H1 (cell line): ENCODE results near the gene TXLNG. TPM values are rescaled to one million over a fixed set of nuclear protein-coding genes. Genes with fewer than 3 reads are reported as not detected.
A peak's percentile ranks its signal among the peaks of the same experiment; 100 is the strongest.

Experiments
- CTCF ChIA-PET: fragments of 300-600 bp; sonication (Branson Sonifier 250); formaldehyde crosslinking; loops from one replicate; lab custom pipeline; 2021; ENCODE audit not compliant: partially characterized antibody; lab: Charles Lee
- POLR2A ChIA-PET: fragments of 300-600 bp; sonication (Branson Sonifier 250); formaldehyde crosslinking; loops from one replicate; lab custom pipeline; 2021; ENCODE audit warnings: inconsistent platforms; ENCODE audit not compliant: partially characterized antibody; lab: Charles Lee
- DNase-seq, 2 experiments: peaks; one replicate each; pipeline versions ENCODE4 v3.0.0 to v3.0.0-alpha.2; 2010 to 2022; ENCODE audit warnings: low spot score in 2 of 2, low read depth in 1 of 2, mixed read lengths in 1 of 2
- FAIRE-seq: peaks from 2 replicates; lab custom pipeline; 2011; peaks lifted over from hg19 to GRCh38; lab: Jason Lieb, UNC
- H2AFZ ChIP-seq: 2 replicates; pipeline ENCODE4 v1.8.1; 2012; ENCODE audit warnings: low read length, inconsistent platforms
- H2AK5ac ChIP-seq: 2 replicates; pipeline ENCODE4 v1.6.1; 2013; ENCODE audit warnings: low read depth, low read length
- H2BK120ac ChIP-seq: replicated peaks from 2 replicates; pipeline ENCODE3; 2013; ENCODE audit warnings: low read depth, low read length, inconsistent platforms
- H2BK12ac ChIP-seq: 2 replicates; pipeline ENCODE4 v1.6.1; 2013; ENCODE audit warnings: low read depth, low read length
- H2BK15ac ChIP-seq: 2 replicates; pipeline ENCODE4 v1.6.1; 2013; ENCODE audit warnings: low read length
- H2BK20ac ChIP-seq: 2 replicates; pipeline ENCODE4 v1.6.1; 2013; ENCODE audit warnings: low read length
- H2BK5ac ChIP-seq: 2 replicates; pipeline ENCODE4 v1.6.1; 2013; ENCODE audit warnings: low read depth, low read length
- H3K14ac ChIP-seq: 2 replicates; pipeline ENCODE4 v1.6.1; 2013; ENCODE audit warnings: inconsistent platforms; ENCODE audit not compliant: insufficient read length
- H3K18ac ChIP-seq: 2 replicates; pipeline ENCODE4 v1.6.1; 2013; ENCODE audit warnings: low read length; ENCODE audit errors: extremely low read depth
- H3K23ac ChIP-seq: 2 replicates; pipeline ENCODE4 v1.6.1; 2013; ENCODE audit warnings: inconsistent platforms; ENCODE audit not compliant: insufficient read length
- H3K23me2 ChIP-seq: 2 replicates; pipeline ENCODE4 v1.6.1; 2013; ENCODE audit warnings: low read depth, low read length
- H3K27ac ChIP-seq: 2 replicates; pipeline ENCODE4 v1.6.1; 2011; ENCODE audit warnings: low read depth, low read length, inconsistent platforms
- H3K27me3 ChIP-seq, 4 experiments: replicated peaks in 1 of 4; 1 replicate in 1 of 4; 2 replicates in 3 of 4; pipeline versions ENCODE4 v1.6.1 to v1.8.1; 2011 to 2013; ENCODE audit warnings: low read length in 3 of 4, mild to moderate bottlenecking in 3 of 4, inconsistent platforms in 2 of 4, mixed read lengths in 2 of 4, moderate library complexity in 1 of 4; ENCODE audit not compliant: control insufficient read depth in 3 of 4, insufficient read depth in 3 of 4; ENCODE audit errors: extremely low read depth in 1 of 4
- H3K36me3 ChIP-seq, 4 experiments: 2 replicates each; pipeline versions ENCODE4 v1.6.1 to v1.8.1; 2011 to 2013; ENCODE audit warnings: mild to moderate bottlenecking in 4 of 4, low read length in 3 of 4, moderate library complexity in 2 of 4, control low read depth in 1 of 4, inconsistent platforms in 1 of 4; ENCODE audit not compliant: insufficient read depth in 4 of 4, control insufficient read depth in 2 of 4
- H3K4ac ChIP-seq: replicated peaks from 2 replicates; pipeline ENCODE3; 2013; ENCODE audit warnings: low read length, low read depth, mixed read lengths, inconsistent platforms; ENCODE audit not compliant: insufficient read length
- H3K4me1 ChIP-seq, 4 experiments: replicated peaks in 1 of 4; 1 replicate in 1 of 4; 2 replicates in 3 of 4; pipeline versions ENCODE4 v1.6.1 to v1.8.1; 2011 to 2013; ENCODE audit warnings: low read length in 3 of 4, inconsistent platforms in 2 of 4, mixed read lengths in 1 of 4; ENCODE audit not compliant: insufficient read depth in 4 of 4, control insufficient read depth in 3 of 4
- H3K4me2 ChIP-seq, 2 experiments: 2 replicates each; pipeline versions ENCODE4 v1.6.1 to v1.8.1; 2011 to 2013; ENCODE audit warnings: low read depth in 2 of 2, low read length in 2 of 2, control low read depth in 1 of 2, inconsistent platforms in 1 of 2, mild to moderate bottlenecking in 1 of 2; ENCODE audit not compliant: insufficient read depth in 1 of 2
- H3K4me3 ChIP-seq, 4 experiments: fragments of 200-600, 300-600 bp in 1 of 4; sonication (generic), shearing (Covaris generic), sonication (Bioruptor Twin) in 1 of 4; 2 replicates each; pipeline versions ENCODE4 v1.5.1 to v1.8.1; 2011 to 2016; ENCODE audit warnings: low read length in 4 of 4, low read depth in 3 of 4, control low read depth in 2 of 4, inconsistent platforms in 2 of 4, mild to moderate bottlenecking in 2 of 4, mixed read lengths in 1 of 4, moderate library complexity in 1 of 4; ENCODE audit not compliant: insufficient read depth in 2 of 4; ENCODE audit errors: extremely low read depth in 1 of 4
- H3K56ac ChIP-seq: replicated peaks from 2 replicates; pipeline ENCODE3; 2013; ENCODE audit warnings: low read depth, mild to moderate bottlenecking, mixed read lengths, low read length, inconsistent platforms; ENCODE audit not compliant: insufficient read length
- H3K79me1 ChIP-seq: 2 replicates; pipeline ENCODE4 v1.6.1; 2013; ENCODE audit warnings: low read depth, low read length, control low read depth
- H3K79me2 ChIP-seq, 2 experiments: 2 replicates each; pipeline versions ENCODE4 v1.6.1 to v1.8.1; 2012 to 2013; ENCODE audit warnings: low read length in 2 of 2, mild to moderate bottlenecking in 2 of 2, inconsistent platforms in 1 of 2; ENCODE audit not compliant: insufficient read depth in 2 of 2, control insufficient read depth in 1 of 2
- H3K9ac ChIP-seq, 4 experiments: replicated peaks in 1 of 4; 1 replicate in 1 of 4; 2 replicates in 3 of 4; pipeline versions ENCODE4 v1.6.1 to v1.8.1; 2011 to 2013; ENCODE audit warnings: low read depth in 3 of 4, low read length in 3 of 4, control low read depth in 2 of 4, mild to moderate bottlenecking in 2 of 4, moderate library complexity in 2 of 4, inconsistent platforms in 1 of 4; ENCODE audit errors: extremely low read depth in 1 of 4
- H3K9me3 ChIP-seq, 2 experiments: 2 replicates each; pipeline versions ENCODE4 v1.6.1 to v1.8.1; 2012 to 2013; ENCODE audit warnings: mild to moderate bottlenecking in 2 of 2, moderate library complexity in 2 of 2, control low read depth in 1 of 2, inconsistent platforms in 1 of 2, low read depth in 1 of 2, low read length in 1 of 2, mixed read lengths in 1 of 2; ENCODE audit not compliant: insufficient read depth in 2 of 2
- H4K20me1 ChIP-seq, 2 experiments: replicated peaks in 1 of 2; 2 replicates each; pipeline versions ENCODE3 to v1.8.1; 2011 to 2013; ENCODE audit warnings: inconsistent platforms in 2 of 2, low read length in 2 of 2, mild to moderate bottlenecking in 1 of 2; ENCODE audit not compliant: insufficient read depth in 2 of 2, control insufficient read depth in 1 of 2
- H4K5ac ChIP-seq: 2 replicates; pipeline ENCODE4 v1.6.1; 2013; ENCODE audit warnings: low read length, low read depth, mixed read lengths, inconsistent platforms; ENCODE audit not compliant: insufficient read length
- H4K8ac ChIP-seq: 2 replicates; pipeline ENCODE4 v1.8.0; 2013; ENCODE audit warnings: mild to moderate bottlenecking, moderate library complexity, low read length, inconsistent platforms; ENCODE audit not compliant: insufficient read depth; ENCODE audit errors: extremely low read depth
- H4K91ac ChIP-seq: replicated peaks from 2 replicates; pipeline ENCODE3; 2013; ENCODE audit warnings: low read length, mixed read lengths, inconsistent platforms; ENCODE audit not compliant: insufficient read length
- CTCF ChIP-seq, 3 experiments: IDR thresholded peaks; 1 replicate in 2 of 3; 2 replicates in 1 of 3; pipeline versions ENCODE4 v1.5.1 to v1.6.1; 2011; ENCODE audit warnings: low read length in 3 of 3, mild to moderate bottlenecking in 3 of 3, inconsistent platforms in 2 of 3, low read depth in 1 of 3, moderate library complexity in 1 of 3; ENCODE audit not compliant: insufficient read depth in 1 of 3; ENCODE audit errors: control extremely low read depth in 1 of 3
- NANOG ChIP-seq: IDR thresholded peaks from 2 replicates; pipeline ENCODE4 v1.6.1; 2011; ENCODE audit warnings: low read length, low read depth, mild to moderate bottlenecking, inconsistent platforms; ENCODE audit not compliant: insufficient read depth, poor library complexity, severe bottlenecking
- WGBS, 2 experiments: shearing (Covaris generic) in 1 of 2; methylation state at CpG; one replicate each; pipeline versions ENCODE4 v1.1.6 to v1.1.7; 2013 to 2015; ENCODE audit warnings: low lambda C conversion rate in 2 of 2, mixed read lengths in 2 of 2, inconsistent platforms in 1 of 2, low coverage in 1 of 2, missing lambda C conversion rate in 1 of 2; ENCODE audit not compliant: insufficient replicate concordance in 2 of 2, insufficient coverage in 1 of 2, insufficient read length in 1 of 2; ENCODE audit errors: extremely low coverage in 1 of 2, missing lambda C conversion rate in 1 of 2; 5-methylcytosine and 5-hydroxymethylcytosine counted together
- polyA plus RNA-seq, 7 experiments: library from polyadenylated mRNA; depleted of rRNA in 3 of 7; stranded (reverse) in 5 of 7; unstranded in 2 of 7; fragments of >200 nt in 5 of 7; fragments of 200-250 nt in 2 of 7; gene quantifications; 1 replicate in 5 of 7; 2 replicates in 1 of 7; 4 replicates in 1 of 7; pipeline versions ENCODE4 v1.2.1 to v1.2.3, GENCODE V29; 2011 to 2013; ENCODE audit warnings: missing spikeins in 2 of 7, mixed read lengths in 2 of 7
- total RNA-seq: library from RNA; stranded (reverse); fragmentation: NEBNext Ultra II Directional; extraction: Animal tissue kit (Norgen Biotek cat#: 25700); gene quantifications from 2 replicates; pipeline ENCODE4 v1.2.1, GENCODE V29; 2021

Gene TXLNG
- total and polyA plus RNA-seq, 2 of the 8 experiments (the other 6 are each of a cell fraction or from before 2014, with no cell fraction given) = 32.9 to 42.9 TPM

GRCh38 chrX:16838202-16839066, 52.2 kb downstream of the TXLNG start:
- no peaks in the 10 kb centered on the region for H3K79me1 ChIP-seq
- ChIA-PET POLR2A (interaction anchor here (0.9 to 1.6 kb wide), 3 partner anchors 8 to 32 kb away, joined by 3 to 4 read pairs (median 4); no protein-coding TSS in a partner anchor), CTCF (interaction anchor here (0.7 to 2.8 kb wide), 6 partner anchors 11 to 208 kb away, joined by 3 to 19 read pairs (median 4); no protein-coding TSS in a partner anchor)
- H3K27me3 ChIP-seq = no peaks in the 10 kb centered on the region
- H3K4ac ChIP-seq = no peak overlapping the region
- no peak overlapping the region for H2BK15ac ChIP-seq
- H3K9me3 ChIP-seq = no peaks in the 10 kb centered on the region
- peaks cover 5 to 65% (median 20%) of the 10 kb centered on the region in 4 experiments for H3K36me3 ChIP-seq
- H3K79me2 ChIP-seq = no peaks in the 10 kb centered on the region
- 80% methylated on average over 10 of the region's 11 CpGs; no CpG with 5 or more reads in 1 of the 2 experiments for WGBS, 2 experiments
- H3K56ac ChIP-seq = no peak overlapping the region
- H3K23ac ChIP-seq = no peak overlapping the region
- DNase-seq = no peak
- H4K5ac ChIP-seq = no peak overlapping the region
- H2BK120ac ChIP-seq = no peak overlapping the region
- no peak overlapping the region for H4K8ac ChIP-seq
- H2AFZ ChIP-seq = no peak overlapping the region
- no peak overlapping the region for H2BK12ac ChIP-seq
- no peak for FAIRE-seq
- H3K4me1 ChIP-seq = peaks cover 0 to 6% (median 5%) of the 10 kb centered on the region in 4 experiments; a peak in 3 of 7 replicates
- no peak overlapping the region for H2AK5ac ChIP-seq
- no peak overlapping the region for H2BK5ac ChIP-seq
- no peak overlapping the region for H3K18ac ChIP-seq
- H3K4me2 ChIP-seq = no peak overlapping the region
- H3K14ac ChIP-seq = no peak overlapping the region
- H4K91ac ChIP-seq = no peak overlapping the region
- H3K23me2 ChIP-seq = no peaks in the 10 kb centered on the region
- no peak overlapping the region for H3K9ac ChIP-seq
- H4K20me1 ChIP-seq = no peaks in the 10 kb centered on the region
- H3K4me3 ChIP-seq = no peak overlapping the region
- H3K27ac ChIP-seq = no peak overlapping the region
- no peak for TF ChIP-seq NANOG
- peak in 1 of 3 experiments; percentile 3; a peak in 1 of 4 replicates for TF ChIP-seq CTCF (IDR thresholded peaks at IDR 0.05; ENCODE audit: control extremely low read depth in 1 of 3, insufficient read depth in 1 of 3, low read depth in 1 of 3, low read length in 3 of 3)
- no peak overlapping the region for H2BK20ac ChIP-seq
